ENCODE measurements around the gene CATSPER3.

DNA sequence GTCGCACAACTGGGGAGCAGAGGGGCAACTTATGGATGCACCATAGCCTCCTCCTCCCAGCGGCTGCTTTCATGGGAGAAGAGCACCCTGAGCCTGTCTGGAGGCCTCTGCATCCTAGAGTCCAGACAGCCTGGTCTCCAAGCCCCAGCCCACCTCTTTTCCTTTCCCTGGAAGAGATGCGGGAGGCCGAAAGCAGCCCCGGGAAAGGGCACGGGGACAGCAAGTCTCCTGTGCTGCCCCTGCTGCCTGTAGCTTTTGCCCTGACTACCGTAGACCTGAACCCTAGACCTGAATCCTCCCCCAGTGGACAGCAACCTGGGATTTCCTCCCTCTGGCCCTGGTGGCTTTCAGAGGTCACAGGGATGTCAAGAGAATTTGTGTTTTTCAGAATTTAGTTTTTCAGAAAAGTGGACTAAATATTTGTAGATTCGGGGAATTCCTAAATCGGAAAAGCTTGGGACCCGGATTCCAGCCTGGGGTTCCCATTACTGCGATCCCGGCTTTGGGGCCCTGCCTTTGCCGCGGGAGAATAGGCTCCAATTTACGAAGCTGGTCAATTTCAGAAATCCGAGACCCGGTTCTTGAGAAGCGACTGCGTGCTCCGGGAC is 70.6 kb downstream of the CATSPER3 start:
- TF ChIP-seq, protein P1, sequence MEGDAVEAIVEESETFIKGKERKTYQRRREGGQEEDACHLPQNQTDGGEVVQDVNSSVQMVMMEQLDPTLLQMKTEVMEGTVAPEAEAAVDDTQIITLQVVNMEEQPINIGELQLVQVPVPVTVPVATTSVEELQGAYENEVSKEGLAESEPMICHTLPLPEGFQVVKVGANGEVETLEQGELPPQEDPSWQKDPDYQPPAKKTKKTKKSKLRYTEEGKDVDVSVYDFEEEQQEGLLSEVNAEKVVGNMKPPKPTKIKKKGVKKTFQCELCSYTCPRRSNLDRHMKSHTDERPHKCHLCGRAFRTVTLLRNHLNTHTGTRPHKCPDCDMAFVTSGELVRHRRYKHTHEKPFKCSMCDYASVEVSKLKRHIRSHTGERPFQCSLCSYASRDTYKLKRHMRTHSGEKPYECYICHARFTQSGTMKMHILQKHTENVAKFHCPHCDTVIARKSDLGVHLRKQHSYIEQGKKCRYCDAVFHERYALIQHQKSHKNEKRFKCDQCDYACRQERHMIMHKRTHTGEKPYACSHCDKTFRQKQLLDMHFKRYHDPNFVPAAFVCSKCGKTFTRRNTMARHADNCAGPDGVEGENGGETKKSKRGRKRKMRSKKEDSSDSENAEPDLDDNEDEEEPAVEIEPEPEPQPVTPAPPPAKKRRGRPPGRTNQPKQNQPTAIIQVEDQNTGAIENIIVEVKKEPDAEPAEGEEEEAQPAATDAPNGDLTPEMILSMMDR (IDR thresholded peaks at IDR 0.05) = no peak
- TF ChIP-seq EP300 (IDR thresholded peaks at IDR 0.05) = no peak
